Iris pigment epithelial cell (primary cell): ENCODE measurements around the gene RABGAP1L.
A peak's percentile ranks its signal among the peaks of the same experiment; 100 is the strongest.

Source experiments
- DNase-seq: peaks from one replicate; pipeline ENCODE4 v3.0.0-alpha.2; 2011; ENCODE audit warnings: low read depth

The RABGAP1L gene

GRCh38 chr1:174761335-174761734 is 602.0 kb downstream of the RABGAP1L start:
- no peak for DNase-seq

- DNase-seq: no peak
These were observed 602.7 kb downstream of the RABGAP1L start for GRCh38 chr1:174761901-174762585.

- no peak for DNase-seq
These were observed 604.9 kb downstream of the RABGAP1L start for GRCh38 chr1:174764191-174764590.

GRCh38 chr1:174766727-174767126 is 607.4 kb downstream of the RABGAP1L start:
- DNase-seq: no peak

- DNase-seq: no peak
These were observed 609.2 kb downstream of the RABGAP1L start for GRCh38 chr1:174768516-174768915.

GRCh38 chr1:174768949-174769348 is 609.6 kb downstream of the RABGAP1L start:
- no peak for DNase-seq

GRCh38 chr1:174769961-174770549 is 610.7 kb downstream of the RABGAP1L start:
- DNase-seq: peak; percentile 53

GRCh38 chr1:174775621-174776020 is 616.3 kb downstream of the RABGAP1L start:
- no peak for DNase-seq

- no peak for DNase-seq
These were observed 617.9 kb downstream of the RABGAP1L start for GRCh38 chr1:174777262-174777661.

GRCh38 chr1:174785510-174785909 is 626.2 kb downstream of the RABGAP1L start:
- no peak for DNase-seq

- DNase-seq: no peak
These were observed 627.0 kb downstream of the RABGAP1L start for GRCh38 chr1:174786358-174786757.

- DNase-seq: no peak
These were observed 627.4 kb downstream of the RABGAP1L start for GRCh38 chr1:174786760-174787159.

GRCh38 chr1:174788981-174789380 is 629.7 kb downstream of the RABGAP1L start:
- peak; percentile 84 for DNase-seq

- DNase-seq: peak; percentile 91
These were observed 630.1 kb downstream of the RABGAP1L start for GRCh38 chr1:174789399-174789798.

GRCh38 chr1:174791863-174792262 is 632.5 kb downstream of the RABGAP1L start:
- DNase-seq: no peak

- no peak for DNase-seq
These were observed 635.5 kb downstream of the RABGAP1L start for GRCh38 chr1:174794861-174795260.

GRCh38 chr1:174795806-174796205 is 636.5 kb downstream of the RABGAP1L start:
- peak; percentile 48 for DNase-seq

- no peak for DNase-seq
These were observed 638.1 kb downstream of the RABGAP1L start for GRCh38 chr1:174797398-174797797.

- no peak for DNase-seq
These were observed 639.8 kb downstream of the RABGAP1L start for GRCh38 chr1:174799136-174799479.

- peak; percentile 10 for DNase-seq
These were observed 641.0 kb downstream of the RABGAP1L start for GRCh38 chr1:174800216-174800851.

- no peak for DNase-seq
These were observed 641.6 kb downstream of the RABGAP1L start for GRCh38 chr1:174800876-174801275.

GRCh38 chr1:174809755-174810280 is 650.5 kb downstream of the RABGAP1L start:
- DNase-seq: no peak

GRCh38 chr1:174812016-174812415 is 652.7 kb downstream of the RABGAP1L start:
- DNase-seq: no peak
